Ammon's horn (tissue), 1 donor: ENCODE results near the gene KCNMB2.
"Not testable (repeated sequence)": the region's sequence is repeated elsewhere in the genome, so short reads cannot be mapped to it uniquely, and the experiment has no call there.

Experiments
- DNase-seq: peaks from one replicate; pipeline ENCODE4 v3.0.0-alpha.2; 2016; ENCODE audit warnings: low spot score

KCNMB2 gene

GRCh38 chr3:178703268-178703975 is 167.2 kb downstream of the KCNMB2 start:
- DNase-seq, result no peak

GRCh38 chr3:178705925-178706324 is 169.7 kb downstream of the KCNMB2 start:
- DNase-seq, result no peak

GRCh38 chr3:178706411-178706810 is 170.2 kb downstream of the KCNMB2 start:
- DNase-seq, result no peak

DNA sequence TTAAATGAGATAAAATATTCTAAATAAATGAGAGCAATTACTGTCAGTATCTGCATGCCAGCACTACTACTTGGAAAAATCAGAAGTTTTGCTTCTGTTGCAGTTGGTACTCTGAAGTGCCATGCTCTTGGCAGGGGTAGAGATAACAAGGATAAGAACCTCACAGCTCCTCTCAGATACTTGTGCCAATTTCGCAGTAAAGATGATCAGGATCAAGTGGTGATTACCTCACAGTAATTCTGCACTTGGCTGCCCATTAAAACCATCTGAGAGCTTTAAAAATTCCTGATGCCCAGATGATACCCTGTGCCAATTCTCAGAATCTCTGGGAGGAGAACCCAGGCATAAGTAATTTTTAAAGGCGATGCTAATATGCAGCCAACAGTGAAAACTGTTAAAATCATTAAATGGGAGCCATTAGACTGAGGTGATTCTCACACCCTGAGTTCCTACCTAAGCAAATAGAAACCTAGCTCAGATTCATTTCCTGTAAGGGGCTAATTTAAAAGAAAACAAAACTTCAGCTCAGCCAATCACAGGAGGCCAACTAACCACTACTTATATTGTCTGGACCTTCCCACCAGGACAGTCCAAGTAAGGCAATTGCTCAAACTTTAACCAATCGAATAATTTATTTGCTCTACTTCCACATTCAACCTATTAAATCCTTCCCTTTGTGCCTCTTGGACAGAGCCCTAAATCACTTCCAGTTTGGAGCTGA is 171.2 kb downstream of the KCNMB2 start:
- no peak for DNase-seq

GRCh38 chr3:178709051-178709450 is 172.8 kb downstream of the KCNMB2 start:
- peak; percentile 15 for DNase-seq

- DNase-seq, result no peak
Measured at GRCh38 chr3:178711753-178712152, 175.5 kb downstream of the KCNMB2 start.

GRCh38 chr3:178712247-178712646 is 176.0 kb downstream of the KCNMB2 start:
- no peak for DNase-seq

DNA sequence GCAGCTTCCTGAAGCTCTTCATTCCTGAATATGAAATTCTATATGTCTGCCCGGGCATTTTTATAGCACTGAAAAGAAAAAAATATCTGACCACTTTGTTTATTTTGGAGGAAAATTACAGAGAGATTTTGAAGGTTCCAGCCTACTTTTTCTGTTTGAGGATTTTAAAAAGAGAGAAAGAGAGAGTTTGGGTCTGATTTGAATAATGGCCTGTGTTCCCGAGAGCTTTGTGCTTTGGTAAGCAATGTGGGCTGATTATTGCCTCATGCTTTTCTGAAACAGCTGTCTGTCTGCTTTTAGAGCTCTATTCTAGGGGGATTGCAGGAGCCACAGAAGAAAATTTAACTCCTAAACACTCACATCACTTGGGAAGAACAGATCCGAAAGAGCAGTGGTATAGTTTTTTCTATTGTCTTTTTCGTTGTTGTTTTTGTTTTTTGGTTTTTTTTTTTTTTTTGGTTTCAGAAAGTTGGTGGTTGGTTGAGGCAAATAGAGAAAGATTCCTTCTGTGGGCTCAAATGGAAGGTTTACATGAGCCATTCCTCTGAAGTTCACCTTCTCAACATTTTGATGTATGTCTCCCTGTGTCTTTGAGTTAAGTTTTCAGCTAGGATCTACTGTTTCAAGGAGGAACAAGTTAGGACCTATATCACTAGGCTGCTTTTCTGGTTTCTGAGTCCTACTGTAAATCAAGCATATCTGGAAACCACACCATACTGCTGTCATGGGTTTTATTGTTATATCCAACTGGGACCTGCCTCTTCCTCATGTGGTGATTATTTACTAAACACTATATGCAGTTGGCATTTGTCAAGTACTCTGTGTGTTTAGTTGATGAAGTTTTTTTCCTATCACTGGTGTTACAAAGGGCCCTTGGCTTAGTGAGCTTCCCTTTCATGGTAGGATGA is 178.9 kb downstream of the KCNMB2 start:
- DNase-seq, result peak; percentile 58

- no peak for DNase-seq
Measured at GRCh38 chr3:178718995-178719635, 182.9 kb downstream of the KCNMB2 start.

- DNase-seq, result no peak
Measured at GRCh38 chr3:178732824-178733223, 196.6 kb downstream of the KCNMB2 start.

- no peak for DNase-seq
Measured at GRCh38 chr3:178735032-178735674, 198.9 kb downstream of the KCNMB2 start.

DNA sequence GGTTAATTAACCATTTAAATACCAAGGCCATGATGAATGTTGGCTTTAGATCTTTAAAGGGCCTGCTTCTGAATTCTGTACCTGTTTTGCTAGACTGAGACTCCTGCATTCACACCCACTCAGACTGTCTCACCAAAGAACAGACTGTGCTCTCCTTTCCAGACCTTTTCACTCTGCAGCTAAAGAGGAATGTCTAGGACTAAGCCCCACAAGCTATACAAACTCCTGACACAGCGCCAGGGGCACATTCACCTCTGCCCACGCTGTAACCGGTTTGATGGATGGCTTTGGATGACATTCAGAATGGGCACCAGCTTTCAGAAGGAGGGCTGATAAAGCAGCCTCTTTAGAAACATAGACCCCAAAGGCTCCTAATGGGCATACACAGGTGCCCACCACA is 200.1 kb downstream of the KCNMB2 start:
- DNase-seq, result no peak

DNA sequence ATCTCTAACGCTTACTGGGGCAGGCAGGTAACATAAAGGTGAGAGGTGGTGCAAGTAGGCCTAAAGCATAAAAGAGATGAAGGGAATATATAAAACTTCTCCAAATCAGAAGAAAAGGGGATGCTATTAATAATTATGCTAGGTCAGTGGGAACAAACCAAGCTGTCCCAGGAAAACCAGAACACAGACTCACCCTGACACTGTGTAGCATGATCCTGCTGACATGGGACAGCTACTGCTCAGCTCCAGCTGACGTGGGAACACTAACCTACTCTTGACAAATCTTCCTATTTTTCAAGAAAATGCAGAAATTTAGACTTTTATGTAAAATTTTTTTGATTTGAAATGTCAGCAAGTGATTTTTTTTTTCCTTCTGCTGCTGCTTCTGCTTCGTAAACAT is 203.5 kb downstream of the KCNMB2 start:
- no peak for DNase-seq

GRCh38 chr3:178741020-178741419 is 204.8 kb downstream of the KCNMB2 start:
- no peak for DNase-seq

DNA sequence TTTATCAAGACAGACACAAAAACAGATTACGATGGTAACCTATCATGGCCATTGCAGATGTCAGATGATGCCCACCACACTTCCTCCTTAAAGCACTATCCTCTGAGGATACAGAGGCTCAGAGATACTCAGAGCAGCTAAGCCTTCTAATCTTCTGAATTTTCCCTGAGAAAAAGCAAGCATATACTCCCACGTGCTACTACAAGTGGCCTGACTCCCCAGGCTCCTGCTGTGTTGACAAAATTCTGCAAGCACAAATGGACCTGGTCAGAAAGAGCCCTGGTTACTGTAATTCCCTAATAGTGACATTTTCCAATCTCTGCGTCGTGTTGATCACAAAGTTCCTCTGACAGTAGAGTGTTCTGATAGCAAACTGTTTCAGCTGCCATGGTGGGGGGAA is 207.1 kb downstream of the KCNMB2 start:
- DNase-seq, result no peak

DNA sequence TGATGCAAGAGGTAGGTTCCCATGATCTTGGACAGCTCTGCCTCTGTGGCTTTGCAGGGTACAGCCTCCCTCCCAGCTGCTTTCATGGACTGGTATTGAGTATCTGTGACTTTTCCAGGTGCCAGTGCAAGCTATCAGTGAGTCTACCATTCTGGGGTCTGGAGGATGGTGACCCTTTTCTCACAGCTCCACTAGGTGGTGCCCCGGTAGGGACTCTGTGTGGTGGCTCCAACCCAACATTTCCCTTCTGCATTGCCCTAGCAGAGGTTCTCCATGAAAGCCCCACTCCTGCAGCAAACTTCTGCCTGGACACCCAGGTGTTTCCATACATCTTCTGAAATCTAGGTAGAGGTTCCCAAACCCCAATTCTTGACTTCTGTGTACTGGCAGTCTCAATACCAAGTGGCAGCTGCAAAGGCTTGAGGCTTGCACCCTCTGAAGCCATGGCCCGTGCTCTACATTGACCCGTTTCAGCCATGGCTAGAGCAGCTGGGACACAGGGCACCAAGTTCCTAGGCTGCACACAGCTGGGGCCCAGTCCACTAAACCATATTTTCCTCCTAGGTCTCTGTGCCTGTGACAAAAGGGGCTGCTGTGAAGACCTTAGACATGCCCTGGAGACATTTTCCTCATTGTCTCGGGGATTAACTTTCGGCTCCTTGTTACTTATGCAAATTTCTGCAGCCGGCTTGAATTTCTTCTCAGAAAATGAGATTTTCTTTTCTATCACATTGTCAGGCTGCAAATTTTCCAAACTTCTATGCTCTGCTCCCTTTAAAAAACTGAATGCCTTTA is 209.8 kb downstream of the KCNMB2 start:
- DNase-seq, result not testable (repeated sequence)

GRCh38 chr3:178748874-178749273 is 212.6 kb downstream of the KCNMB2 start:
- DNase-seq, result no peak

DNA sequence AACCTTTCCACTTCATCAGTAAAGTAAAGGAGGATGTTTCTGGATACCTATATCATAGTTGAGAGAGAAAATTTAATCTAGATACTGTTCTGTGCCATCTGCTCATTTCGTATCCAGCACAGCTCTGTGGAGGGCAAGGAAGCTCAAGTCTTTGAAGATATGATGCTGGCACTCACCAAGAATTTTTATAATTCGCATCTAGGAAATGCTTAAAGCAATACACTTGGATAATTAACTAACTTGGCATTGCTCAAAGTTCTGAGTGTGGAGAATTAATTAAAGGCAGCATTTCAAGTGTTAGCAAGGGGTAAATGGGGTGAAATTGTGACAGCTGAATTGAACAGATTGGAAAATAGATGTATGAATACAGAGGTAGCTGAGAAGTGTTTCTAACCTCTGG is 213.2 kb downstream of the KCNMB2 start:
- DNase-seq, result no peak

- no peak for DNase-seq
Measured at GRCh38 chr3:178750639-178751300, 214.5 kb downstream of the KCNMB2 start.

DNA sequence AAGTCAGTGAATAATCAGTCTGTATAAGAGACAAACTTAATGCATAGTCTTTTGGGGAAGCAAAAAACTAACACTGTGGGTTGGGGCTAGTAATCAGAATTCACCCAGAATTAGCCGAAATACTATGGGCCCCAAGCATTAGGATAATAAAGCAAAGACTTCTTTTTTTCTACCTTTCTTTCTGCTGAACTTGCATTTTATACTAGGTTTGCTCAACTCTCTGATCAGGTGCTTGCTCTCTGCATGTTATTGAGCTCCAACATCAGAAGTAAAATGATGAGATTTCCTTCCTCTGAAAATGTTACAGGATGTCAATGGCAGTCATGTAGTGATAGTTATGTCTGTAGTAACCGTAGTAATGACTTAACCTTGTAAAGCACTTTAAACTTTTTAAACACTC is 216.6 kb downstream of the KCNMB2 start:
- DNase-seq, result no peak
